Endothelial cell of umbilical vein (primary cell): ENCODE measurements around the gene SYT8. TPM values are rescaled to one million over a fixed set of nuclear protein-coding genes. Genes with fewer than 3 reads are reported as not detected.

ENCODE experiments used
- BruUV-seq: library from RNA; stranded (reverse); fragments of 400-500 nt; replicated peaks from 2 replicates; lab custom pipeline; 2021; lab: Mats Ljungman, UMichigan
- CTCF ChIA-PET: fragments of 300-600, 350-600 bp; sonication (Branson Sonifier 250); formaldehyde crosslinking; loops from one replicate; lab custom pipeline; 2021; ENCODE audit warnings: antibody characterized with exemption, inconsistent platforms; lab: Charles Lee
- POLR2A ChIA-PET: fragments of 300-600, 350-600 bp; sonication (Branson Sonifier 250); formaldehyde crosslinking; loops from one replicate; lab custom pipeline; 2021; ENCODE audit warnings: antibody characterized with exemption, inconsistent platforms; lab: Charles Lee
- DNase-seq: peaks from one replicate; pipeline ENCODE4 v3.0.0-alpha.2; 2011; ENCODE audit warnings: low read depth, low spot score
- FAIRE-seq: peaks from 2 replicates; lab custom pipeline; 2011; peaks lifted over from hg19 to GRCh38; lab: Jason Lieb, UNC
- H2AFZ ChIP-seq: 2 replicates; pipeline ENCODE4 v1.6.0; 2012; ENCODE audit warnings: low read depth, low read length, control low read depth, inconsistent platforms
- H3K27ac ChIP-seq: 2 replicates; pipeline ENCODE4 v1.5.1; 2011; ENCODE audit warnings: low read depth, mild to moderate bottlenecking, control low read depth, low read length, moderate library complexity; ENCODE audit not compliant: insufficient read depth
- H3K27me3 ChIP-seq, 2 experiments: 2 replicates each; pipeline versions ENCODE4 v1.6.0 to v1.6.1; 2011; ENCODE audit warnings: low read length in 2 of 2, mixed read lengths in 1 of 2; ENCODE audit not compliant: control insufficient read depth in 2 of 2, insufficient read depth in 2 of 2
- H3K36me3 ChIP-seq, 2 experiments: 2 replicates in 1 of 2; 3 replicates in 1 of 2; pipeline ENCODE4 v1.5.1; 2011; ENCODE audit warnings: low read length in 2 of 2, mild to moderate bottlenecking in 1 of 2, moderate library complexity in 1 of 2; ENCODE audit not compliant: control insufficient read depth in 2 of 2, insufficient read depth in 2 of 2; ENCODE audit errors: extremely low read depth in 1 of 2
- H3K4me1 ChIP-seq: 3 replicates; pipeline ENCODE4 v1.5.1; 2011; ENCODE audit warnings: mild to moderate bottlenecking, low read length; ENCODE audit not compliant: control insufficient read depth, insufficient read depth; ENCODE audit errors: extremely low read depth
- H3K4me2 ChIP-seq: 2 replicates; pipeline ENCODE4 v1.6.1; 2011; ENCODE audit warnings: low read length, control low read depth, mixed read lengths; ENCODE audit not compliant: insufficient read depth
- H3K4me3 ChIP-seq, 3 experiments: fragments of 200-600 bp in 1 of 3; sonication (generic), shearing (Covaris generic) in 1 of 3; replicated peaks in 1 of 3; 2 replicates each; pipeline ENCODE4 v1.5.1; 2011 to 2016; ENCODE audit warnings: control low read depth in 3 of 3, low read length in 3 of 3, mild to moderate bottlenecking in 2 of 3, inconsistent platforms in 1 of 3, low read depth in 1 of 3, moderate library complexity in 1 of 3; ENCODE audit not compliant: insufficient read depth in 1 of 3
- H3K79me2 ChIP-seq: 2 replicates; pipeline ENCODE4 v1.6.0; 2012; ENCODE audit warnings: low read length, inconsistent platforms; ENCODE audit not compliant: control insufficient read depth, insufficient read depth
- H3K9ac ChIP-seq: replicated peaks from 2 replicates; pipeline ENCODE3; 2011; ENCODE audit warnings: low read length, control low read depth; ENCODE audit not compliant: insufficient read depth; ENCODE audit errors: extremely low read depth
- H3K9me1 ChIP-seq: replicated peaks from 3 replicates; pipeline ENCODE4 v1.6.0; 2011; ENCODE audit warnings: mild to moderate bottlenecking, low read length; ENCODE audit not compliant: control insufficient read depth, insufficient read depth; ENCODE audit errors: extremely low read depth
- H3K9me3 ChIP-seq: replicated peaks from 2 replicates; pipeline ENCODE4 v1.5.1; 2012; ENCODE audit warnings: low read length, inconsistent platforms; ENCODE audit not compliant: control insufficient read depth, insufficient read depth
- H4K20me1 ChIP-seq: replicated peaks from 2 replicates; pipeline ENCODE3; 2011; ENCODE audit warnings: mild to moderate bottlenecking, low read length; ENCODE audit not compliant: control insufficient read depth, insufficient read depth; ENCODE audit errors: extremely low read depth
- EZH2 ChIP-seq: IDR thresholded peaks from 2 replicates; pipeline ENCODE4 v1.6.1; 2012; ENCODE audit warnings: borderline replicate concordance, low read depth, mild to moderate bottlenecking, moderate library complexity, low read length, inconsistent platforms; ENCODE audit not compliant: severe bottlenecking
- FOS ChIP-seq: IDR thresholded peaks from 2 replicates; pipeline ENCODE4 v1.6.1; 2011; ENCODE audit warnings: mild to moderate bottlenecking, low read length, moderate library complexity, borderline replicate concordance; ENCODE audit not compliant: insufficient read depth
- GATA2 ChIP-seq: IDR thresholded peaks from 2 replicates; pipeline ENCODE4 v1.7.0; 2011; ENCODE audit warnings: low read depth, mild to moderate bottlenecking, moderate library complexity, mixed read lengths, low read length; ENCODE audit not compliant: insufficient read length, insufficient read depth
- JUN ChIP-seq: IDR thresholded peaks from 2 replicates; pipeline ENCODE4 v1.6.1; 2011; ENCODE audit warnings: borderline replicate concordance, low read depth; ENCODE audit not compliant: insufficient read length, insufficient read depth
- MYC ChIP-seq: IDR thresholded peaks from one replicate; pipeline ENCODE4 v1.6.1; 2011; ENCODE audit warnings: mild to moderate bottlenecking, low read depth, low read length
- POLR2A ChIP-seq: IDR thresholded peaks from 2 replicates; pipeline ENCODE4 v1.6.1; 2012; ENCODE audit warnings: low read depth, mild to moderate bottlenecking, control low read depth, low read length
- POLR2AphosphoS5 ChIP-seq: IDR thresholded peaks from 2 replicates; pipeline ENCODE4 v1.6.1; 2012; ENCODE audit warnings: low read depth, mild to moderate bottlenecking, control low read depth, low read length, moderate library complexity; ENCODE audit not compliant: insufficient read depth
- dilution Hi-C: fragments of 300-500 bp; cut with MboI; formaldehyde crosslinking; loops from one replicate; pipeline ENCODE4 v1.15.0; 2019; ENCODE audit warnings: low sequenced_read_pairs; ENCODE audit not compliant: extremely low pct_ligation_motif_present
- intact Hi-C: fragments of 100-400 bp; cut with micrococcal nuclease; formaldehyde crosslinking; loops from one replicate; pipeline ENCODE4 v1.10.0; 2022
- polyA plus RNA-seq, 4 experiments: library from polyadenylated mRNA; depleted of rRNA in 3 of 4; stranded (reverse) in 3 of 4; unstranded in 1 of 4; fragments of >200 nt; gene quantifications; 2 replicates each; pipeline versions ENCODE4 v1.2.1 to v1.2.3, GENCODE V29; 2011 to 2012; ENCODE audit warnings: missing spikeins in 1 of 4
- total RNA-seq: library from RNA; stranded (reverse); gene quantifications from 2 replicates; pipeline ENCODE4 v1.2.3, GENCODE V29; 2021
- TF ChIP-seq, protein P1 (sequence below): IDR thresholded peaks from 2 replicates; pipeline ENCODE4 v1.6.1; 2011; ENCODE audit not compliant: insufficient read depth, insufficient read length
- TF ChIP-seq, protein P2 (sequence below), 2 donors: IDR thresholded peaks; 1 replicate in 1 of 2; 2 replicates in 1 of 2; pipeline ENCODE4 v1.5.1; 2011; ENCODE audit warnings: low read length in 2 of 2, mild to moderate bottlenecking in 2 of 2, moderate library complexity in 2 of 2, control low read depth in 1 of 2, inconsistent platforms in 1 of 2, low read depth in 1 of 2; ENCODE audit not compliant: insufficient read depth in 1 of 2; ENCODE audit errors: extremely low read depth in 1 of 2

The SYT8 gene
- total and polyA plus RNA-seq, 2 donors (not counting 3 experiments of a cell fraction or from before 2014, with no cell fraction given), result not detected

DNA sequence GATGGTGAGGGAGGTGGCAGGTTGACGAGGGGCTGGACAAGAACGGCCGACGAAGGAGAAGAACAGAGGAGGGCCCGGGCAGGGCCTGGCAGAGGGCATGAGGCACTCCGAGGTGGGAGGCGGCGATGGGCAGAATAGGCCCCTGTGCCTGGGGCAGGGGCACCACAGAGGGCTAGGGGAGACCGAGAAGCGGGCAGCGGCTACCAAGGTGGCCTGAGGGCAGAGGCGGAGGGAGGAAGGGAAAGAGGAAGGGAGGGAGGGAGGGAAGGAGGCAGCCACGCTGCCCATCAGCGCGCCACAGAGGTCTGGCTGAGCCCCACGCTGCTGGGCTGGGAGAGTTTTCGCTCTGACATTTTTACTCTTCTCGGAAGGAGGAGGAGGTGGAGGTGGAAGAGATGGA, 29.4 kb downstream of the SYT8 start:
- Histone ChIP-seq H3K27ac (no peak overlapping the region), H4K20me1 (no peaks in the 10 kb centered on the region), H3K4me2 (no peak overlapping the region), H3K4me1 (peaks cover 12% of the 10 kb centered on the region), H3K9ac (no peak overlapping the region), H3K36me3 (no peaks in the 10 kb centered on the region), H3K9me1 (no peaks in the 10 kb centered on the region), H2AFZ (peak overlapping the region; percentile 88), H3K79me2 (no peaks in the 10 kb centered on the region), H3K9me3 (no peaks in the 10 kb centered on the region), H3K4me3 (no peak overlapping the region), H3K27me3 (no peaks in the 10 kb centered on the region)
- POLR2A ChIA-PET, result no interaction called here
- CTCF ChIA-PET, result interaction anchor here (3.9 kb wide), 1 partner anchor 18 kb away, joined by 21 read pairs; no protein-coding TSS in a partner anchor
- no peak for FAIRE-seq
- BruUV-seq, result no TSS peak
- no peak for DNase-seq
- dilution Hi-C loops (no loop called here), intact Hi-C loops (no loop called here)
- TF ChIP-seq, protein P1, sequence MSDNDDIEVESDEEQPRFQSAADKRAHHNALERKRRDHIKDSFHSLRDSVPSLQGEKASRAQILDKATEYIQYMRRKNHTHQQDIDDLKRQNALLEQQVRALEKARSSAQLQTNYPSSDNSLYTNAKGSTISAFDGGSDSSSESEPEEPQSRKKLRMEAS, result no peak
- no peak for TF ChIP-seq POLR2AphosphoS5
- TF ChIP-seq GATA2, result no peak
- TF ChIP-seq FOS, result no peak
- TF ChIP-seq, protein P2, sequence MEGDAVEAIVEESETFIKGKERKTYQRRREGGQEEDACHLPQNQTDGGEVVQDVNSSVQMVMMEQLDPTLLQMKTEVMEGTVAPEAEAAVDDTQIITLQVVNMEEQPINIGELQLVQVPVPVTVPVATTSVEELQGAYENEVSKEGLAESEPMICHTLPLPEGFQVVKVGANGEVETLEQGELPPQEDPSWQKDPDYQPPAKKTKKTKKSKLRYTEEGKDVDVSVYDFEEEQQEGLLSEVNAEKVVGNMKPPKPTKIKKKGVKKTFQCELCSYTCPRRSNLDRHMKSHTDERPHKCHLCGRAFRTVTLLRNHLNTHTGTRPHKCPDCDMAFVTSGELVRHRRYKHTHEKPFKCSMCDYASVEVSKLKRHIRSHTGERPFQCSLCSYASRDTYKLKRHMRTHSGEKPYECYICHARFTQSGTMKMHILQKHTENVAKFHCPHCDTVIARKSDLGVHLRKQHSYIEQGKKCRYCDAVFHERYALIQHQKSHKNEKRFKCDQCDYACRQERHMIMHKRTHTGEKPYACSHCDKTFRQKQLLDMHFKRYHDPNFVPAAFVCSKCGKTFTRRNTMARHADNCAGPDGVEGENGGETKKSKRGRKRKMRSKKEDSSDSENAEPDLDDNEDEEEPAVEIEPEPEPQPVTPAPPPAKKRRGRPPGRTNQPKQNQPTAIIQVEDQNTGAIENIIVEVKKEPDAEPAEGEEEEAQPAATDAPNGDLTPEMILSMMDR (IDR thresholded peaks at IDR 0.05; ENCODE audit: extremely low read depth in 1 of 2, insufficient read depth in 1 of 2, low read depth in 1 of 2, low read length in 2 of 2), result no peak
- no peak for TF ChIP-seq EZH2
- TF ChIP-seq POLR2A, result no peak
- TF ChIP-seq JUN, result no peak
- TF ChIP-seq MYC, result no peak
